Pancreas (tissue), 10 donors: ENCODE measurements around the gene THAP3. TPM values are rescaled to one million over a fixed set of nuclear protein-coding genes. Genes with fewer than 3 reads are reported as not detected.

ENCODE experiments used
- ATAC-seq, 4 donors: fragments of 200-7000 bp; cut with Tn5 transposase; one replicate each; pipeline versions ENCODE4 v1.8.0 to v1.9.1; 2020; ENCODE audit warnings: mild to moderate bottlenecking in 4 of 4, moderate library complexity in 4 of 4
- DNase-seq, 6 donors: peaks; one replicate each; pipeline ENCODE4 v3.0.0-alpha.2; 2020
- FAIRE-seq: peaks from 2 replicates; lab custom pipeline; 2012; peaks lifted over from hg19 to GRCh38; lab: Jason Lieb, UNC
- H3K27ac ChIP-seq, 4 donors: fragments of 200-600 bp; sonication (generic); 1 replicate in 3 of 4; 2 replicates in 1 of 4; pipeline versions ENCODE4 v1.5.0 to v1.8.0; 2020
- H3K27me3 ChIP-seq, 4 donors: fragments of 200-600 bp; one replicate each; pipeline ENCODE4 v1.8.0; 2021
- H3K36me3 ChIP-seq, 3 donors: fragments of 200-600 bp; sonication (generic) in 1 of 3; one replicate each; pipeline versions ENCODE4 v1.5.0 to v1.8.0; 2020 to 2021
- H3K4me1 ChIP-seq, 3 donors: fragments of 200-600 bp; one replicate each; pipeline ENCODE4 v1.8.0; 2021
- H3K4me3 ChIP-seq, 4 donors: fragments of 200-600 bp; sonication (generic) in 2 of 4; one replicate each; pipeline versions ENCODE4 v1.5.0 to v1.8.0; 2020 to 2021
- H3K9me3 ChIP-seq, 4 donors: fragments of 200-600 bp; one replicate each; pipeline ENCODE4 v1.8.0; 2021
- CTCF ChIP-seq, 4 donors: fragments of 200-600 bp; sonication (generic) in 3 of 4; IDR thresholded peaks; one replicate each; pipeline versions ENCODE4 v1.5.0 to v1.8.0; 2021; ENCODE audit warnings: antibody characterized with exemption in 4 of 4
- WGBS, 2 donors: extraction: QIAGEN DNeasy Blood & Tissue Kit; methylation state at CpG; one replicate each; pipeline ENCODE4 v1.1.7; 2013; 5-methylcytosine and 5-hydroxymethylcytosine counted together
- intact Hi-C, 3 donors: fragments of 100-400 bp; cut with DNase I; formaldehyde crosslinking; loops; one replicate each; pipeline versions ENCODE4 v1.11.1 to v1.14.2; 2022
- polyA plus RNA-seq, 2 donors: library from polyadenylated mRNA; stranded (reverse); fragments of 200-250 nt; gene quantifications; one replicate each; pipeline ENCODE4 v1.2.3, GENCODE V29; 2013
- total RNA-seq, 6 donors: library from RNA; stranded (reverse); fragmentation: NEBNext Ultra II Directional in 4 of 6; extraction: Animal tissue kit (Norgen Biotek cat#: 25700) in 4 of 6; gene quantifications; one replicate each; pipeline versions ENCODE4 v1.2.1 to v1.2.4, GENCODE V29; 2021 to 2023
- donor health status: healthy with polysubstance abuse.
- donor health status: DM: no; HTN: no; CAD: no; lungs with moderate emphysema.
- donor health status: DM: no; HTN: no; CAD: no.
- donor health status: control.
- donor health status: control.
- donor health status: Bipolar disorder and iron deficiency.
- donor health status: DM: yes; HTN: yes; CAD: no.
- donor health status: DM: no; HTN: no; CAD: no.
- donor health status: DM: no; HTN: no; CAD: no.
- donor health status: DM: yes; HTN: yes; CAD: no.

Gene THAP3
- total and polyA plus RNA-seq, 8 donors = 6.9 to 28.0 (median 9.2) TPM

- WGBS, 2 donors = 95 to 96% methylated on average over 9 of the region's 9 CpGs
- no peak for FAIRE-seq
- Histone ChIP-seq H3K4me3 (no peak overlapping the region), H3K36me3 (peaks cover 0 to 17% (median 0%) of the 10 kb centered on the region in 3 donors), H3K4me1 (no peaks in the 10 kb centered on the region), H3K9me3 (no peaks in the 10 kb centered on the region), H3K27ac (no peak overlapping the region), H3K27me3 (no peaks in the 10 kb centered on the region)
- TF ChIP-seq CTCF (IDR thresholded peaks at IDR 0.05) = no peak
- intact Hi-C loops = no loop called here
- DNase-seq = no peak
- ATAC-seq = no peak
Measured at GRCh38 chr1:6668503-6668902, 43.8 kb downstream of the THAP3 start.

- no peak for ATAC-seq
- no peak for DNase-seq
- FAIRE-seq = no peak
- no peaks in the 10 kb centered on the region for H3K27me3 ChIP-seq
- intact Hi-C loops = no loop called here
- peaks cover 0 to 4% (median 0%) of the 10 kb centered on the region in 3 donors for H3K36me3 ChIP-seq
- 96% methylated on average over 2 of the region's 2 CpGs for whole genome bisulfite sequencing, 2 donors
- no peak overlapping the region for H3K27ac ChIP-seq
- no peaks in the 10 kb centered on the region for H3K4me1 ChIP-seq
- TF ChIP-seq CTCF (IDR thresholded peaks at IDR 0.05) = no peak
- no peak overlapping the region for H3K4me3 ChIP-seq
- no peaks in the 10 kb centered on the region for H3K9me3 ChIP-seq
Measured at GRCh38 chr1:6672558-6672957, 47.9 kb downstream of the THAP3 start.

GRCh38 chr1:6673816-6674398, 49.2 kb downstream of the THAP3 start:
- FAIRE-seq = no peak
- peaks cover 0 to 8% (median 0%) of the 10 kb centered on the region in 3 donors for H3K36me3 ChIP-seq
- H3K4me1 ChIP-seq = no peaks in the 10 kb centered on the region
- 85 to 91% methylated on average over 5 of the region's 5 CpGs for WGBS, 2 donors
- intact Hi-C loops = no loop called here
- no peak for TF ChIP-seq CTCF (IDR thresholded peaks at IDR 0.05)
- no peak for DNase-seq
- no peak overlapping the region for H3K4me3 ChIP-seq
- H3K9me3 ChIP-seq = no peaks in the 10 kb centered on the region
- ATAC-seq = no peak
- no peak overlapping the region for H3K27ac ChIP-seq
- no peaks in the 10 kb centered on the region for H3K27me3 ChIP-seq

GRCh38 chr1:6674771-6675170, 50.1 kb downstream of the THAP3 start:
- Histone ChIP-seq H3K27ac (no peak overlapping the region), H3K9me3 (no peaks in the 10 kb centered on the region), H3K4me3 (no peak overlapping the region), H3K4me1 (no peaks in the 10 kb centered on the region), H3K36me3 (peaks cover 0 to 17% (median 0%) of the 10 kb centered on the region in 3 donors), H3K27me3 (no peaks in the 10 kb centered on the region)
- DNase-seq (no peak), ATAC-seq (no peak), FAIRE-seq (no peak)
- intact Hi-C loops = no loop called here
- WGBS, 2 donors = 87 to 96% methylated on average over 1 of the region's 1 CpG
- no peak for TF ChIP-seq CTCF (IDR thresholded peaks at IDR 0.05)

GRCh38 chr1:6675941-6676340, 51.3 kb downstream of the THAP3 start:
- no peaks in the 10 kb centered on the region for H3K4me1 ChIP-seq
- no peaks in the 10 kb centered on the region for H3K9me3 ChIP-seq
- no peak overlapping the region for H3K27ac ChIP-seq
- no peak overlapping the region for H3K4me3 ChIP-seq
- no peak for TF ChIP-seq CTCF (IDR thresholded peaks at IDR 0.05)
- FAIRE-seq (no peak), DNase-seq (no peak), ATAC-seq (no peak)
- WGBS, 2 donors = 96 to 98% methylated on average over 2 of the region's 2 CpGs
- no peaks in the 10 kb centered on the region for H3K27me3 ChIP-seq
- peaks cover 0 to 23% (median 0%) of the 10 kb centered on the region in 3 donors for H3K36me3 ChIP-seq
- intact Hi-C loops = no loop called here
